HG03442 (cell line): ENCODE data around the gene FARSA.
"Not testable (repeated sequence)": the region's sequence is repeated elsewhere in the genome, so short reads cannot be mapped to it uniquely, and the experiment has no call there.

Experiments used
- ATAC-seq: cut with Tn5 transposase; IDR thresholded peaks from one replicate; pipeline ENCODE4 v1.9.1; 2021; ENCODE audit warnings: mild to moderate bottlenecking, moderate library complexity; ENCODE audit not compliant: unreplicated experiment

The FARSA gene

DNA sequence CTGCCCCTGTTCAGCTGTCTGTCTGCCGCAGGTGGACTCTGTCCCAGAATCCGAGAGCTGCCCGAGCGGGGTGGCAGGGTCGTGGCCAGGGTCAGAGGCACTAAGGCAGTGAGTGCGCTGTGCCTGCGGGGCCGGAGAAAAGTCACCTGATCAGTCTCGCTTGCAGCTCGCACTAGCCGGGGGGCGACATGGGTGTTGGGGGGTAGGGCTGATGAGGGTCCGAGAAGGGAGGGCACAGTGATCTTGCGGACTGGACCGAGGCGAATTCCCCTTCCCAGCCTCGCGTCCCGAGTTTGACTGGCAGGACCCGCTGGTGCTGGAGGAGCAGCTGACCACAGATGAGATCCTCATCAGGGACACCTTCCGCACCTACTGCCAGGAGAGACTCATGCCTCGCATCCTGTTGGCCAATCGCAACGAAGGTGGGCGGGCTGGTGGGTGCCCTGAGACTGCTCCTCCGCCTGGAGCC is 41.9 kb downstream of the FARSA start:
- no peak for ATAC-seq

GRCh38 chr19:12890787-12891552 is 42.5 kb downstream of the FARSA start, which contains the start of gene GCDH:
Gene GCDH, plus strand, starts transcription at chr19:12891160. Its CDS starts 145 bp downstream, at chr19:12891305.
- peak; percentile 90 for ATAC-seq

DNA sequence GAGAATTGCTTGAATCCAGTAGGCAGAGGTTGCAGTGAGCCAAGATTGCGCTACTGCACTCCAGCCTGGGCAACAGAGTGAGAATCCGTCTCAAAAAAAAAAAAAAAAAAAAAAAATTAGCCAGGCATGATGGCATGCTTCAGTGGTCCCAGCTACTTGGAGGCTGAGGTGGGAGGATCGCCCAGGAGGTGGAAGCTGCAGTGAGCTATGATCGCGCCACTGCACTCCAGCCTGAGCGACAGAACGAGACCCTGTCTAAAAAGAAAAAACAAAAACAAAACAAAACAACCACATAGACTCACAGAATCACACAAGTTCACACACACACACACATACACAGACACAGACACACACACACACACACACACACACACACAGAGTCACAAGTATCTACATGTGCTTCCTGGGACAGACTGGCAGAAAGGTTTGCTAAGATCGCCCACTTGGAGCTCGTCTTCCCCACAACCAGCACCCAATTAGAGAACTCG is 43.2 kb downstream of the FARSA start:
- not testable (repeated sequence) for ATAC-seq

- ATAC-seq, result no peak
Observed at GRCh38 chr19:12888006-12888603, 45.4 kb downstream of the FARSA start.

DNA sequence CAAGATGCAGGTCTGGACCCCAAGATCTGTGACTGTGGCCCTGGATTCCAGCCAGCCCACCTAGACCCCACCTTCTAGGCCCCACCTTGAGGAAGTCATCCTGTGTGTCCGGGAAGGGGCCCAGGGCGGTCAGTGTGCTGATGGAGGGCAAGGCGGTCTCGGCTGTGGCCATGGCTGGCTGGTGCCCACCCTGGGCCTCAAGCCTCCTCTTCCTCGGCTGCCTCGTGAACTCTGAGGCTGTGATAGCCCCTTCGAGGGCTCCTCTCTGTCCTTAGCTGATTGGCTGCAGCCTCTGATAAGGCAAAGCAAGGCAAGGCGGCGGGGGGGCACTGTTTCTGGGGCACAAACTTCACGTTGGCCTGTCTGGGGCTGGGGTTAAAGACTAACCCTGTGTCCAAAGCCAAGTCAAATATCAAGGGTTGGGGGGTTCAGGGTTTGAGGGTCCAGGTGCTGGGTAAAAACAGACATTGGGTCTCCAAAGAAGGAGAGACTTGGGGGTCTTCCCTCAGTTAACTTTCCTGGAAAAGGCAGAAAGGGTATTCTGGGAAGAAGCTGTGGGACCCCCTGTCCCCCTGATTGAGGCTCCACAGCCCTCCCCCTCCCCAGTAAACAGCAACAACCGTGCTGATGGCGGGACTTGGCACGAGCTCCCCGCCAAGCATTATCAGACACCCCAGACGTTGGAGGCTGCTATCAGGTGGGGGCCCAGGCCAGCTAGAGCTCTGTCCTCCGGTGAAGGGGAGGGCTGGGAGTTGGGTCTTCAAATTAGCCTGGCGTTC is 46.4 kb downstream of the FARSA start, which contains the start of gene KLF1:
KLF1 (minus strand) TSS at position 233 of the 779 bp plus-strand sequence; CDS start at position 172, 61 bp downstream.
- no peak for ATAC-seq

GRCh38 chr19:12886651-12886968 is 46.9 kb downstream of the FARSA start:
- ATAC-seq, result no peak

DNA sequence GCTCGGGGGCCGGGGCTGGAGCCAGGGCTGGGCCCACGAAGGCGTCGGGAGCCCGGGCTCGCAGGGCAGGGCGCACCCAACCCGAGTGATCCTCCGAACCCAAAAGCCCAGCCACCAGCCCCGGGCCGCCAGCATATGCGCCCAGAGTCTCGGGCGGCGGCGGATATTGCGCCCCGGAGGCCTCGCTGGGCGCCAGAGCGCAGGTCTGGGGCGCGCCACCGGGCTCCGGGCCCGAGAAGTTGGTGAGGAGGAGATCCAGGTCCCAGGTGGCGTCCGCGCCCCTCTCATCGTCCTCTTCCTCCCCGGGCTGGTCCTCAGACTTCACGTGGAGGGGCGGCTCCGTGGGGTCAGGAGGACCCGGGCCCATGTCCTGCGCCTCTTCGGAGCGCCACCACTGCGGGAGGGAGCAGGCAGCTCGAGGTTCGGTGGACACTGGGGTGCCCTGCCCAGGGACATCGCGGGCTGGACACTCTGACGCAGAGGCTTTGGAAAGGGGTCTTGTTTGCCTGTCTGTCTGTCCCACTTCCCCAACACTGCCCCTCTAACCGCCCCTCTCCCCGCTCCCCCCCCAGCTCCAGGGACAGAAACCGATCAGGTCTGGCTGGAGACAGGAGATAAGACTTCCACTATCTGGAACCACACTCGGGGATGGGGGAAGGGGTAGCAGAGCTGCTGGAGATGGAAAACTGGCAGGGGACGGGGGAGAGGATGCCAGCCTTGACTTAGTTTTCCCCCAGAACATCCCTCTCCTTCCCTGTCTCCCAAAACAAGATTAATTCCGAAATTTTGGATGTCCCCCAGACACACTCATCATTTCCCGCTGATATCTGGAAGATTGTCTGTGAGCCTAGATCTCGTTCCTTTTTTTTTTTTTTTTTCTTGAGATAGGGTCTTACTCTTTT is 47.5 kb downstream of the FARSA start:
- peak; percentile 1 for ATAC-seq

DNA sequence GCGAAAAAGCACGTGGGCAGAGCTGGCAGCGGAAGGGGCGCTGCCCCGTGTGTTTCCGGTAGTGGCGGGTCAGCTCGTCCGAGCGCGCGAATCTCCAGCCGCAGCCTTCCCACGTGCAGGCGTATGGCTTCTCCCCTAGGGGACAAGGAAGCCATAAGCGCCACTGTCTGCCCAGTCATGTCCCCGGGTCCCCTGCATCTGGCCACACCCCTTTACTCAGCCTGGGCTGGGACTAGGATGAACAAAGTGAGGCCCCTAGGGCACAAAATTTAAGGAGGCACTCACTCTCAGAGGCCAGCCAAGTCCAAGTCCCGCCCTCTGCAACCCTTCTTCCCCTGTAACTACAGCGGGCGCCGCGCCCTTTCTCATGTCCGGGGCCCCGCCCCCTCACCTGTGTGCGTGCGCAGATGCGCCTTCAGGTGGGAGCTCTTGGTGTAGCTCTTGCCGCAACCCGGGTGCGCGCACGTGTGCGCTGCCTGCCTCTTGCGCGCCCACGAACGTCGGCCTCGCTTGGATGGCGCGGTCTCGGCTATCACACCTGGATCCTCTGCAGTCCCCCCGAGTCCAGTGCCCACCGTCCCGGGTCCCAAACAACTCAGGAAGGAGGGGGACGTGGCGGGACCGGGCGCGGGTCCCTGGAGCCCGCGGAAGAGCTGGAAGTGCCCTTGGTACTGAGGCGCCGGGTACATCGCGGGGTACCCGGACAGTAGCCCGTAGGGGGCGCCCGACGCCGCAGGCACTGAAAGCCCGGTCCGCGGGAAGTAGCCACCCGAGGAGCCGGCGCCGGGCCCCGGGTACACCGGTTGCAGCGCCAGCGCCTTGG is 48.4 kb downstream of the FARSA start:
- peak; percentile 32 for ATAC-seq

- no peak for ATAC-seq
Observed at GRCh38 chr19:12884627-12884925, 48.9 kb downstream of the FARSA start.

GRCh38 chr19:12884202-12884601 is 49.3 kb downstream of the FARSA start:
- no peak for ATAC-seq

- ATAC-seq, result no peak
Observed at GRCh38 chr19:12882589-12882988, 50.9 kb downstream of the FARSA start.

GRCh38 chr19:12881172-12881808 is 52.2 kb downstream of the FARSA start, which contains the start of gene DNASE2:
Gene DNASE2, minus strand, starts transcription at chr19:12881449. Its CDS starts 74 bp downstream, at chr19:12881375.
- peak; percentile 74 for ATAC-seq

- peak; percentile 11 for ATAC-seq
Observed at GRCh38 chr19:12880551-12881171, 52.9 kb downstream of the FARSA start.

- ATAC-seq, result no peak
Observed at GRCh38 chr19:12875086-12875485, 58.4 kb downstream of the FARSA start.

DNA sequence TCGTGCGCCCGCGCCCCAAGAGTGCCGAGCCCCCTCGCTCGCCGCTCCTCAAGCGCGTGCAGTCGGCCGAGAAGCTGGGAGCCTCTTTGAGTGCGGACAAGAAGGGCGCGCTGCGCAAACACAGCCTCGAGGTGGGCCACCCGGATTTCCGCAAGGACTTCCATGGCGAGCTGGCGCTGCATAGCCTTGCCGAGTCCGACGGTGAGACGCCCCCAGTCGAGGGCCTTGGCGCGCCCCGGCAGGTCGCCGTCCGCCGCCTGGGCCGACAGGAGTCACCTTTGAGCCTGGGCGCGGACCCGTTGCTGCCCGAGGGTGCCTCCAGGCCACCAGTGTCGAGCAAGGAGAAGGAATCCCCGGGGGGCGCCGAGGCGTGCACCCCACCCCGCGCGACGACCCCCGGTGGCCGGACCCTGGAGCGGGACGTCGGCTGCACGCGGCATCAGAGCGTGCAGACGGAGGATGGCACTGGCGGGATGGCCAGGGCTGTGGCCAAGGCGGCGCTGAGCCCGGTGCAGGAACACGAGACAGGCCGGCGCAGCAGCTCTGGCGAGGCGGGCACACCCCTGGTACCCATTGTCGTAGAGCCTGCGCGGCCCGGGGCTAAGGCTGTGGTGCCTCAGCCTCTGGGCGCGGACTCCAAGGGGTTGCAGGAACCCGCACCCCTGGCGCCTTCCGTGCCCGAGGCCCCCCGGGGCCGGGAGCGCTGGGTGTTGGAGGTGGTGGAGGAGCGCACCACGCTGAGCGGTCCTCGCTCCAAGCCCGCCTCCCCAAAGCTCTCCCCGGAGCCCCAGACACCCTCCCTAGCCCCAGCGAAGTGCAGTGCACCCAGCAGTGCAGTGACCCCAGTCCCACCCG is 59.4 kb downstream of the FARSA start:
- no peak for ATAC-seq

GRCh38 chr19:12872941-12873890 is 60.3 kb downstream of the FARSA start:
- ATAC-seq, result no peak
